GM13977 (cell line): ENCODE measurements around the gene LHFPL6.

Source experiments
- DNase-seq: peaks from one replicate; pipeline ENCODE4 v3.0.0; 2012; ENCODE audit warnings: low spot score
- in situ Hi-C: fragments of 300-500 bp; cut with MboI; formaldehyde crosslinking; loops from one replicate; pipeline ENCODE4 v1.12.0; 2022; ENCODE audit warnings: low sequenced_read_pairs, low pct_unique_long_range_greater_than_20kb, mixed read lengths, inconsistent platforms; ENCODE audit not compliant: unreplicated experiment
- TF ChIP-seq, protein P1 (sequence below): IDR thresholded peaks from 2 replicates; pipeline ENCODE4 v1.5.1; 2012; ENCODE audit warnings: mild to moderate bottlenecking, control low read depth; ENCODE audit not compliant: insufficient read depth; ENCODE audit errors: extremely low read depth, missing control alignments

LHFPL6 gene

DNA sequence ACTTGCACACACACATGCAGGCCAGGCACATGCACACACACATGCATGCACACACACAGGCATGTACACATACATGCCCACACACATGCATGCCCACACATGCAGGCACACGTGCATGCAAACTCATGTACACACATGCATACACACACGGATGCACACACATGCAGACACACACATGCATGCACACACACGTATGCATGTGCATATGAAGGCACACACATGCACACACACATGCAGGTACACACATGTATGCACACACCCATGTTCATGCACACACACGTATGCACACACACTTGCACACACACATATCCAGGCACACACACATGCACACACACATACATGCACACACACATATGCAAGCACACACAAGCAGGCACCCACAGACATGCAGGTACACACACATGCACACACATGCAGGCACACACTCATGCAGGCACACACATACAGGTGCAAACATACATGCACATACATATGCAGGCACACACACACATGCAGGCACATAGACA lies 278.1 kb downstream of the LHFPL6 start:
- in situ Hi-C loops = no loop called here
- DNase-seq = no peak
- TF ChIP-seq, protein P1, sequence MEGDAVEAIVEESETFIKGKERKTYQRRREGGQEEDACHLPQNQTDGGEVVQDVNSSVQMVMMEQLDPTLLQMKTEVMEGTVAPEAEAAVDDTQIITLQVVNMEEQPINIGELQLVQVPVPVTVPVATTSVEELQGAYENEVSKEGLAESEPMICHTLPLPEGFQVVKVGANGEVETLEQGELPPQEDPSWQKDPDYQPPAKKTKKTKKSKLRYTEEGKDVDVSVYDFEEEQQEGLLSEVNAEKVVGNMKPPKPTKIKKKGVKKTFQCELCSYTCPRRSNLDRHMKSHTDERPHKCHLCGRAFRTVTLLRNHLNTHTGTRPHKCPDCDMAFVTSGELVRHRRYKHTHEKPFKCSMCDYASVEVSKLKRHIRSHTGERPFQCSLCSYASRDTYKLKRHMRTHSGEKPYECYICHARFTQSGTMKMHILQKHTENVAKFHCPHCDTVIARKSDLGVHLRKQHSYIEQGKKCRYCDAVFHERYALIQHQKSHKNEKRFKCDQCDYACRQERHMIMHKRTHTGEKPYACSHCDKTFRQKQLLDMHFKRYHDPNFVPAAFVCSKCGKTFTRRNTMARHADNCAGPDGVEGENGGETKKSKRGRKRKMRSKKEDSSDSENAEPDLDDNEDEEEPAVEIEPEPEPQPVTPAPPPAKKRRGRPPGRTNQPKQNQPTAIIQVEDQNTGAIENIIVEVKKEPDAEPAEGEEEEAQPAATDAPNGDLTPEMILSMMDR = no peak

DNA sequence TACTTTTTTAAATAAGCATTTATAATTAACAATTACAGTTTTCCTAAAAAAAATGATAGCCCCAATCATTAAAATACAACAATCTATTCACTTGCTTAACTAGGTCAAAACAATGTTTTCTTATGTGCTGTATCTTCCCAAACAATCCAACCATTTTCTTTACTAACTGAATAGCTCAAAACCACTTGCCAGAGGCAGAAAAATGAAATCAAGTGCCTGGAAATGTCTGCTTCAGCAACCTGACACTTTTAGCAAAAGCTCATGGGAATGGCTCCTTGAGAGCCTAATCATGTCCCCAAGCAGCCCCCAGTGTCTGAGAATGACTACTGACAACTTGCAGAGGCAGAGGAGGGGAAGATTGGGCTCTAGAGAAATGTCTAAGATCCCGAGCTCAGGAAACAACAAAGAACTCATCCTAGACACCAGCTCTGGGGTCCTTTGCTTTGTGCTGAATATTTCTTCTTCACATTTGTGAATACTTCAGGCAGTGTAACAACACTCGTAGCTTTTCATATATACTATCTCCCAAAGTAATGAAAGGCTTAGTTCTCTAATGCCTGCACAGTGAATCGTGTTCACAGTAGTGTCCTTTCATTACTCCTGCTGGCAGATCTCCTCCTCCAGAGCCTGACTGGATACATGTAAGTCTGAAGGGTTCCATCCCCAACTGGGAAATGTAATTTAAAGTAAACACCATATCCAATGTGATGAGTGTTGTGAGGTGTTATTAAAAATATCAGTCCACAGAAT lies 280.0 kb downstream of the LHFPL6 start:
- in situ Hi-C loops = no loop called here

DNA sequence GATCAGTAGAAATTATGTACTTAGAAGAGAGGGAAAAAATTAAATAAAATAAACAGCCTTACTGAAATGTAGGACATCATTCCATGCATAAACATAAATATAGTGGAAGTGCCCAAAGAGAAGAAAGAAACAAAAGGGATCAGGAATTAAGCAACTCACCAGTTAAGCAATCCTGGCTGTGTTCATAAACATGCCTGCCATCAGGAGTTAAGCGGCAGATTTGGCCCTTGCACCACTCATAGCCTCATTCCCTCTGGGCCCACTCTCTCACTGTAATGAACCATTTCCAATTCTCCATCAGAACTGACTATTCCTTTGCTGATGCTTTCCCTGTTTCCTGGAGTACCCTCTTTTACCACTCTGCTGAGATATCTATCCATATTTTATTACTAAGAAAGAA lies 281.4 kb downstream of the LHFPL6 start:
- TF ChIP-seq, protein P1 = no peak
- no peak for DNase-seq
- in situ Hi-C loops = no loop called here

More for the DNA sequence above, 280.0 kb downstream of the LHFPL6 start:
- TF ChIP-seq, protein P1 = no peak
- DNase-seq = no peak

DNA sequence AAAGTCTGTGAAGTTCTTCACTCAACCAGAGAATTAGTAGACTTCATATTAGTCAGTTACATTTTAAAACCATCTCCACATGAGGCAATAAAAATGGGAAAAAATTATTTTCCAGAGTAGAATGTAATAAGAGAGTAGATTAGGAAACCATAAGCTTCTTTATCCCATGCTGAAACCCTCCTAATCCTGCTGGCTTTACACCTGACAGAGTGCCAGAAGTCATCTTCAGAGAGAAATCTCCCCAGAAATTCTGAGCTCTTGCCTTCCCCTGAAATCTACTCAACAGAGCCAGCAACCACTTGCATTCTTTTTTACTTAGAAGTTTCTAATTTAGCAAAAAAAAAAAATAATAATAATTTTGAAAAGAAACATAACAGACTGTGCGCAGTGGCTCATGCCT lies 284.8 kb downstream of the LHFPL6 start:
- DNase-seq = no peak
- in situ Hi-C loops = no loop called here
- TF ChIP-seq, protein P1 = no peak

DNA sequence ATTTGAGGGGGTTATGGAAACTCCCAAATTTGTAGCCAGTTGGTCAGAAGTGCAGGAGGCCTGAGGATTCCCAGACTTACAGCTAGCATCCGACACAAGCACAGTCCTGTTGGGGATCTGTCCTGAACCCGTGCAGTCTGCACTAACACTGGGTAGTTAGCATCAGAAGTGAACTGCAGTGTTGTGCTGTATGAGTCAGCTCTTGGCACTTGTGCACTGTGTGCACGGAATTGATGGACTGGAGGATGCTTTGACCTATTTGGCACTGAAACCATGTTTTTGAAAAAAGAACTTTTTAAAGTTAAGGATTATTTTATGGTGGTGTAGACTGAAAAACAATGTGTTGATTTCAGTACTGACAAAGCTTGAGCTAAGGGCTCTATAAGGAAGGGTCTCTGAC lies 285.7 kb downstream of the LHFPL6 start:
- DNase-seq = no peak
- TF ChIP-seq, protein P1 = no peak
- in situ Hi-C loops = no loop called here

DNA sequence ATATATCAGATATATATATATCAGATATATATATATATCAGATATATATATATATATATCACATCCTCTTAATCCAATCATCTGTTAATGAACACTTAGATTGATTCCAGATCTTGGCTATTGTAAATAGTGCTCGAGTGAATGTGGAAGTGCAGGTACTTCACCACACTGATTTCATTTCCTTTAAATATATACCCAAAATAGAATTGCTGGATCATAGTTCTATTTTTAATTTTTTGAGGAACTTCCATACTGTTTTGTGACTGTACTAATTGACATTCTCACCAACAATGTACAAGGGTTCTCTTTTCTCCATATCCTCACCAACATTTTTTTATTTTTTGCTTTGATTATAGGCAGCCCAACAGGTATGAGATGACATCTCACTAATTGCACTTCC lies 287.2 kb downstream of the LHFPL6 start:
- in situ Hi-C loops = no loop called here
- TF ChIP-seq, protein P1 = no peak
- DNase-seq = no peak
